ENCODE data around the gene AMMECR1.
"Not testable (repeated sequence)": the region's sequence is repeated elsewhere in the genome, so short reads cannot be mapped to it uniquely, and the experiment has no call there.

The AMMECR1 gene

DNA sequence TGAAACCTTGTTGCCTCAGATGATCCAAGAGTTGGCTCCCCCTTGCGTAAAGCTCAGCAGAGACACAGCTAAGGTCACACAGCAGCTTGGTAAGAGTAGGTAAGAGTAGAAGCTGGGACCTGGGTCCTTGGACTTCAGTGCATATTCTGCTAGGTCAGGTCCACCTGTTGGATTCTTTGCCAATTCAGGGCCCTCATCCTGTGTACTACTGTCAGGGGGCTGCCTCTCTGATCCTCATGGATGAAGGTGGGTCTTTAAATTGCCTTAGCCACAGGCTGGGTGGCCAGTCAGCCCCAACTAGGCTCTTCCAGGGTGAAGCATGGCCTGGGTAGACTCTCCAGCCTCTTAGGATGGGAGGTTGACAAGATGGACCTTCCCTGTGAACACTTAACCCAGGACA is 155.8 kb downstream of the AMMECR1 start:
- no peak for DNase-seq

GRCh38 chrX:110161361-110161686 is 156.6 kb downstream of the AMMECR1 start:
- no peak for DNase-seq

DNA sequence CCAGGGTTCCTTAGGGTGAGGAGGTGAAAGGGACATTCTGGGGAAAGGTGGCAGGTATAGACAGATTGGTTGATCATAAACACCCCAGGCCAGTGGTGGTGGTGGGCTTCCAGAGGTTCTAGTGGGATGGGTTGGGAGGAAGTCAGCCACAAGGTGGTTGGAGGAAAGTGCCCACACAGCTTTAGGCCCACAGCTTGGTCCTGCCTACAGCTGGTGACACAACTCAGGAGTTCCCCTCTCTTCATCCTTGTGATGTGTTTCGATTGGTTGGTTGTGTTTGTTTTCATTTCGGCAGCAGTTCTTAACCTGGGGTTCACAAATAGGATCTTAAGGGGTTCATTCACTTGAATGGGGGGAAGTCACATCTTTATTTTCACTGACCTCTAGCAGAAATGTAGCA is 158.0 kb downstream of the AMMECR1 start:
- DNase-seq = no peak

- no peak for DNase-seq
Observed at GRCh38 chrX:110159235-110159634, 158.7 kb downstream of the AMMECR1 start.

DNA sequence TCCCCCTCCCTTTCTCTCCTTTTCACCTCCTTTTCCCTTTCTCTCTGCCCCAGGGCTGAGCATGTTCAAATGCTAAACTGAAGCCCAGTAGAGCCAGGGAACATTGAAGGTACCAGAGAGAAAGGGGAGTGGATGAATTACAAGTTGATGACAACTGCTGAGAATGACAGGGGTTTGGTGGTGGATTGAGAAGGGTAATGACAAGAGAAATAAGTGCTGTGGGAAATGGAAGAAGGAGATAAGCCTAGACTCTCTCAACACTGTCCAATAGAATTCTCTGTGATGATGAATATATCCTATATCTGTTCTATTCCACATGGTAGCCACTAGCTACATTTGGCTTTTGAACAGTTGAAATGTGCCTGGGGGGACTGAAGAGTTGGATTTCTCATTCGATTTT is 160.4 kb downstream of the AMMECR1 start:
- DNase-seq = no peak

- DNase-seq = peak in 1 of 2 donors; percentile 35
Observed at GRCh38 chrX:110156167-110156754, 161.6 kb downstream of the AMMECR1 start.

- no peak for DNase-seq
Observed at GRCh38 chrX:110155759-110156158, 162.1 kb downstream of the AMMECR1 start.

DNA sequence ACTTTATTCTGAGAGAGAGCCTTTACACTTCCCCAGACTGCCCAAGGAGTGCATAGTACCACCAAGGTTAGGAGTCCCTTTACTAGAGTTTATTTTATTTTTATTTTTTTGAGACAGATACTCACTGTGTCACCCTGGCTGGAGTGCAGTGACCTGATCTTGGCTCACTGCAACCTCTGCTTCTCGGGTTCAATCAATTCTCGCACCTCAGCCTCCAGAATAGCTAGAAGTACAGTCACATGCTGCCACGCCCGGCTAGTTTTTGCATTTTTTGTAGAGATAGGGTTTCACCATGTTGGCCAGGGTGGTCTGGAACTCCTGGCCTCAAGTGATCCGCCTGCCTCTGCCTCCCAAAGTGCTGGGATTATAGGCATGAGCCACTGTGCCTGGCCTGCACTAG is 163.6 kb downstream of the AMMECR1 start:
- DNase-seq = not testable (repeated sequence)

DNA sequence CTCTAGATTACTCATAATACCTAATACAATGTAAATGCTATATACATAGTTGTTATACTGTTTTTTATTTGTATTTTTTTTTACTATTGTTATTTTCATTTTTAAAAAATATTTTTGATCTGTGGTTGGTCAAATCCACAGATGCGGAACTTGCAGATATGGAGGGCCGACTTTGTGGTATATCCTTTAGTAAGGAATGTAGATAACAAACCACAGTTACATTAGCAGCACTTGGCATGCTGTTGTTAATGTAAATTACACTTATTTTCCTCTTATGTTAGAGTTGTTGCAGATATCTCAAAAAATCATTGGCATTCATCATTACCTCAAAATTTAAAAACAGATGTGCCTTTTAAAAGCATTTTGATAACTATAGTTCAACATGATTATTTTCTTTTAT is 164.0 kb downstream of the AMMECR1 start:
- no peak for DNase-seq

DNA sequence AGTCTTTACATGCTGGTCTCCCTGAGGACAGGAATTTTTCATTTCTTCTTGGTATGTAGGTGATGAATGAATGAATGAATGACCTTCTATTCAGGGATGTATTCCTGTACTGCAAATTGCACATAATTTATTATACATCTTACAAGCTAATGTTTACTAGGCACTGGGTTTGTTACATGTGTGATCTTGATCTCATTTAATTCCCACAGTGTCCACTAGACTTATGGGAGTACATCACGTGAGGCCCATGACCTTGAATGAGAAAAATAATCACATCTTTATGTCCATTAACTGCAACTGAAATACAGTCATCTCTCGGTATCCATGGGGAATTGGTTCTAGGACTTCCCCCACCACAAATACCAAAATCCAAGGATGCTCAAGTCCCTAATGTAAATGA is 164.6 kb downstream of the AMMECR1 start:
- DNase-seq = no peak

DNA sequence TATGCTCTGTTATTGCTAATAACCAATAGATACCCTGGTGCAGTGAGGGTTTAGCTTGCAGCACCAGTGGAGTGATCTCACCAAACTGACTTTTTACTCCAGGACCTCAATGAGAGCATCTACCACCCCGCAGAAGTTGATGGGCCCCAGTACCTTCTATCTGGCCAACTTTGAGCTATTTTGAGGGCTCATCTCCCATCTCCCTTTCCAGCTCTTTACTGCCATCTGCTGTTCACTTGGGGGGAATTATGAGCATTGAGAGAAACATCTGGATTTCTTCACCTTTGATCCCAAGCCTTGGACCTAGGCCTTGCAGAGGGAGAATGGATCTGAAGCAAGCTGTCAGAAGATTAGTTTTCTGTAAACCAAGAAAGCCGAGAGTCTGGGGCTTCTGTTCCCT is 171.4 kb downstream of the AMMECR1 start:
- DNase-seq = peak; percentile 13 to 48

- DNase-seq = peak in 1 of 2 donors; percentile 19
Observed at GRCh38 chrX:110145854-110146253, 172.0 kb downstream of the AMMECR1 start.

DNA sequence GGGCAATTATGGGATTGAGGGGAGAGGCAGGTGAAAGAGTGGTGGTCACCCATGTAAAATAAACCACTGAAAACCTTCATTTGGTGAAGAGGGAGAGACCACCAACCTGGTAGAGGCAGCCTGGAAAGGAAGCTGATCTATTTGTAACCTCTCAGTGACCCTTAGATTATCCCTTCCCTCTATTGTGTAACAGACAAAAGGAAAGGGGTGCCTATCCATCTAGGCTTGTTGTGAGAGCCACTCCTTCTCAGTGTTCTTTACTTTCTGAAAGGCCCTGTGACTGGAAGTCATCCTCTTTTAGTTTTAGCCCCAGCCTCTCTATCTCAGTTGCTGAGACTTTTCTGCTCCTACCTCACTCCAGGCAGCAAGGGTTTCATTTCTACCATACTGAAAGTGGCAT is 172.6 kb downstream of the AMMECR1 start:
- no peak for DNase-seq

Measured in CD4-positive, alpha-beta T cell treated with Interleukin-1 beta for 1 hour (primary cell).